ENCODE data around the gene LINGO3.
"Not testable (repeated sequence)": the region's sequence is repeated elsewhere in the genome, so short reads cannot be mapped to it uniquely, and the experiment has no call there.

GRCh38 chr19:2281265-2282061 lies 26.5 kb downstream of the LINGO3 start:
- not testable (repeated sequence) for TF ChIP-seq MAX (IDR thresholded peaks at IDR 0.05); RNF2 (IDR thresholded peaks at IDR 0.05; ENCODE audit: borderline replicate concordance, low read depth, low read length, missing control alignments, poor library complexity, severe bottlenecking); FOSL1 (IDR thresholded peaks at IDR 0.05; ENCODE audit: insufficient read depth, low read depth, low read length); POLR2A (IDR thresholded peaks at IDR 0.05; ENCODE audit: control extremely low read depth in 1 of 2, low read depth in 2 of 2, low read length in 2 of 2); RBBP5 (IDR thresholded peaks at IDR 0.05; ENCODE audit: borderline replicate concordance, low read depth, low read length); SIN3A (conservative IDR thresholded peaks at IDR 0.05 in 1 of 2, IDR thresholded peaks at IDR 0.05 in 1 of 2; ENCODE audit: low read depth in 1 of 2, low read length in 2 of 2); TAF1 (IDR thresholded peaks at IDR 0.05; ENCODE audit: low read depth, low read length)
- TF ChIP-seq, protein P1, sequence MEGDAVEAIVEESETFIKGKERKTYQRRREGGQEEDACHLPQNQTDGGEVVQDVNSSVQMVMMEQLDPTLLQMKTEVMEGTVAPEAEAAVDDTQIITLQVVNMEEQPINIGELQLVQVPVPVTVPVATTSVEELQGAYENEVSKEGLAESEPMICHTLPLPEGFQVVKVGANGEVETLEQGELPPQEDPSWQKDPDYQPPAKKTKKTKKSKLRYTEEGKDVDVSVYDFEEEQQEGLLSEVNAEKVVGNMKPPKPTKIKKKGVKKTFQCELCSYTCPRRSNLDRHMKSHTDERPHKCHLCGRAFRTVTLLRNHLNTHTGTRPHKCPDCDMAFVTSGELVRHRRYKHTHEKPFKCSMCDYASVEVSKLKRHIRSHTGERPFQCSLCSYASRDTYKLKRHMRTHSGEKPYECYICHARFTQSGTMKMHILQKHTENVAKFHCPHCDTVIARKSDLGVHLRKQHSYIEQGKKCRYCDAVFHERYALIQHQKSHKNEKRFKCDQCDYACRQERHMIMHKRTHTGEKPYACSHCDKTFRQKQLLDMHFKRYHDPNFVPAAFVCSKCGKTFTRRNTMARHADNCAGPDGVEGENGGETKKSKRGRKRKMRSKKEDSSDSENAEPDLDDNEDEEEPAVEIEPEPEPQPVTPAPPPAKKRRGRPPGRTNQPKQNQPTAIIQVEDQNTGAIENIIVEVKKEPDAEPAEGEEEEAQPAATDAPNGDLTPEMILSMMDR (IDR thresholded peaks at IDR 0.05; ENCODE audit: control extremely low read depth in 1 of 3, insufficient read depth in 1 of 3, low read depth in 1 of 3, low read length in 3 of 3), result not testable (repeated sequence)
